Epithelial cell of proximal tubule (primary cell): ENCODE results near the gene PNRC2. TPM values are rescaled to one million over a fixed set of nuclear protein-coding genes. Genes with fewer than 3 reads are reported as not detected.

ENCODE experiments used
- DNase-seq: peaks from one replicate; pipeline ENCODE4 v3.0.0-alpha.2; 2011; ENCODE audit warnings: low read depth
- H3K4me3 ChIP-seq: 2 replicates; pipeline ENCODE4 v1.5.1; 2011; ENCODE audit warnings: low read depth, mild to moderate bottlenecking, low read length
- CTCF ChIP-seq: conservative IDR thresholded peaks from 2 replicates; pipeline ENCODE4 v1.5.1; 2012; ENCODE audit warnings: low read depth, mild to moderate bottlenecking, low read length
- total RNA-seq: library from RNA; depleted of rRNA; stranded (reverse); fragments of >200 nt; gene quantifications from 2 replicates; pipeline ENCODE4 v1.2.3, GENCODE V29; 2015

PNRC2 gene
- total RNA-seq, 1 donor from 2014 or later, result 92.1 TPM

GRCh38 chr1:23964790-23965740, 5.4 kb downstream of the PNRC2 start:
- no peak for TF ChIP-seq CTCF
- DNase-seq, result no peak
- H3K4me3 ChIP-seq, result no peak overlapping the region

GRCh38 chr1:23966973-23967493, 7.4 kb downstream of the PNRC2 start:
- no peak overlapping the region for H3K4me3 ChIP-seq
- TF ChIP-seq CTCF, result no peak
- DNase-seq, result no peak

- TF ChIP-seq CTCF, result no peak
- DNase-seq, result no peak
- no peak overlapping the region for H3K4me3 ChIP-seq
Observed at GRCh38 chr1:23967871-23968270, 8.2 kb downstream of the PNRC2 start.

- TF ChIP-seq CTCF, result no peak
- no peak for DNase-seq
- H3K4me3 ChIP-seq, result no peak overlapping the region
Observed at GRCh38 chr1:23977187-23977853, 17.7 kb downstream of the PNRC2 start.

GRCh38 chr1:23977854-23978191, 18.2 kb downstream of the PNRC2 start:
- H3K4me3 ChIP-seq, result peak overlapping the region; percentile 81
- no peak for DNase-seq
- TF ChIP-seq CTCF, result no peak

GRCh38 chr1:23978805-23979204, 19.2 kb downstream of the PNRC2 start:
- no peak for TF ChIP-seq CTCF
- no peak for DNase-seq
- peak overlapping the region; percentile 81 for H3K4me3 ChIP-seq
